Natural killer cell (primary cell): Measurements from ENCODE around the gene CDK3. TPM values are rescaled to one million over a fixed set of nuclear protein-coding genes. Genes with fewer than 3 reads are reported as not detected.

Source experiments
- ATAC-seq, 3 donors: fragments of 150-1000 bp in 2 of 3; fragments of 200-7000 bp in 1 of 3; cut with Tn5 transposase; 1 replicate in 1 of 3; 2 replicates in 2 of 3; pipeline ENCODE4 v1.10.0; 2021; ENCODE audit warnings: mild to moderate bottlenecking in 2 of 3, moderate library complexity in 2 of 3
- DNase-seq, 2 donors: peaks; one replicate each; pipeline versions ENCODE4 v3.0.0 to v3.0.0-alpha.2; 2013 to 2021; ENCODE audit warnings: mixed read lengths in 1 of 2
- H3K27ac ChIP-seq: one replicate; pipeline ENCODE4 v1.5.1; 2013; ENCODE audit warnings: mild to moderate bottlenecking, low read length
- H3K27me3 ChIP-seq: one replicate; pipeline ENCODE4 v1.6.1; 2013; ENCODE audit warnings: low read length; ENCODE audit not compliant: control insufficient read depth, insufficient read depth
- H3K36me3 ChIP-seq: one replicate; pipeline ENCODE4 v1.6.1; 2013; ENCODE audit warnings: low read length; ENCODE audit not compliant: control insufficient read depth, insufficient read depth
- H3K4me1 ChIP-seq: one replicate; pipeline ENCODE4 v1.6.1; 2013; ENCODE audit warnings: low read length; ENCODE audit not compliant: control insufficient read depth, insufficient read depth
- H3K4me3 ChIP-seq: one replicate; pipeline ENCODE4 v1.5.1; 2013; ENCODE audit warnings: low read length
- H3K9me3 ChIP-seq: one replicate; pipeline ENCODE4 v1.6.1; 2013; ENCODE audit warnings: low read length; ENCODE audit not compliant: control insufficient read depth, insufficient read depth
- H3K27ac Mint-ChIP-seq, 2 donors: one replicate each; pipeline ENCODE4 v1.8.0; 2022; ENCODE audit warnings: mild to moderate bottlenecking in 2 of 2, mixed read lengths in 2 of 2, moderate library complexity in 1 of 2
- H3K27me3 Mint-ChIP-seq, 2 donors: one replicate each; pipeline ENCODE4 v1.8.0; 2022; ENCODE audit warnings: low read depth in 2 of 2, mixed read lengths in 2 of 2
- H3K36me3 Mint-ChIP-seq: one replicate; pipeline ENCODE4 v1.8.0; 2022; ENCODE audit warnings: mixed read lengths
- H3K4me1 Mint-ChIP-seq, 2 donors: one replicate each; pipeline ENCODE4 v1.8.0; 2022; ENCODE audit warnings: mixed read lengths in 2 of 2
- H3K4me3 Mint-ChIP-seq: one replicate; pipeline ENCODE4 v1.8.0; 2022; ENCODE audit warnings: mild to moderate bottlenecking, moderate library complexity, mixed read lengths
- H3K9me3 Mint-ChIP-seq, 2 donors: one replicate each; pipeline ENCODE4 v1.8.0; 2022; ENCODE audit warnings: mixed read lengths in 2 of 2
- CTCF ChIP-seq: fragments of 200-600 bp; IDR thresholded peaks from one replicate; pipeline ENCODE4 v1.8.0; 2022; ENCODE audit warnings: antibody characterized with exemption
- WGBS: methylation state at CpG from one replicate; pipeline ENCODE4 v1.1.7; 2013; ENCODE audit warnings: missing lambda C conversion rate; ENCODE audit not compliant: insufficient coverage; 5-methylcytosine and 5-hydroxymethylcytosine counted together
- intact Hi-C: fragments of 100-400 bp; cut with micrococcal nuclease; formaldehyde crosslinking; loops from one replicate; pipeline ENCODE4 v1.14.2; 2022
- total RNA-seq, 4 donors: library from RNA; stranded (reverse); fragments of 120-200 nt in 1 of 4; gene quantifications; one replicate each; pipeline versions ENCODE4 v1.2.3 to v1.2.4, GENCODE V29; 2013 to 2022

The CDK3 gene
- total RNA-seq, 3 donors from 2014 or later (not counting 1 experiment from before 2014, with no cell fraction given) = 5.5 to 13.6 (median 13.5) TPM

- no peaks in the 10 kb centered on the region for H3K27me3 Mint-ChIP-seq
- intact Hi-C loops = no loop called here
- WGBS = 93% methylated on average over 28 of the region's 28 CpGs
Observed at GRCh38 chr17:76022973-76023899, 22.6 kb downstream of the CDK3 start.

GRCh38 chr17:76023900-76024237, 23.2 kb downstream of the CDK3 start:
- H3K27ac Mint-ChIP-seq = no peak overlapping the region
- H3K9me3 ChIP-seq = no peaks in the 10 kb centered on the region
- ATAC-seq (no peak), DNase-seq (no peak)
- no peak overlapping the region for H3K4me3 ChIP-seq
- peaks cover 0 to 6% of the 10 kb centered on the region in 2 donors for H3K4me1 Mint-ChIP-seq
- H3K4me1 ChIP-seq = peaks cover 2% of the 10 kb centered on the region
- no peaks in the 10 kb centered on the region for H3K9me3 Mint-ChIP-seq
- H3K27ac ChIP-seq = no peak overlapping the region
- WGBS = 95% methylated on average over 8 of the region's 9 CpGs
- no peaks in the 10 kb centered on the region for H3K36me3 ChIP-seq
- TF ChIP-seq CTCF = no peak
- no peaks in the 10 kb centered on the region for H3K27me3 ChIP-seq
- H3K36me3 Mint-ChIP-seq = no peaks in the 10 kb centered on the region
- H3K4me3 Mint-ChIP-seq = no peak overlapping the region
- H3K27me3 Mint-ChIP-seq = no peaks in the 10 kb centered on the region
- intact Hi-C loops = no loop called here

More at GRCh38 chr17:76022973-76023899, 22.6 kb downstream of the CDK3 start:
- Histone ChIP-seq H3K4me1 (no peaks in the 10 kb centered on the region), H3K27ac (no peak overlapping the region), H3K27me3 (no peaks in the 10 kb centered on the region), H3K36me3 (no peaks in the 10 kb centered on the region), H3K4me3 (no peak overlapping the region), H3K9me3 (no peaks in the 10 kb centered on the region)
- Mint-ChIP-seq H3K4me1 (peaks cover 0 to 6% of the 10 kb centered on the region in 2 donors), H3K36me3 (no peaks in the 10 kb centered on the region), H3K27ac (no peak overlapping the region), H3K9me3 (no peaks in the 10 kb centered on the region), H3K4me3 (no peak overlapping the region)
- no peak for ATAC-seq
- no peak for DNase-seq
- no peak for TF ChIP-seq CTCF

- no peaks in the 10 kb centered on the region for H3K36me3 Mint-ChIP-seq
- ATAC-seq (no peak), DNase-seq (no peak)
- no peaks in the 10 kb centered on the region for H3K27me3 Mint-ChIP-seq
- H3K4me1 ChIP-seq = peaks cover 7% of the 10 kb centered on the region
- 93% methylated on average over 7 of the region's 9 CpGs for WGBS
- H3K4me1 Mint-ChIP-seq = peaks cover 4 to 10% of the 10 kb centered on the region in 2 donors
- no peak overlapping the region for H3K4me3 ChIP-seq
- no peaks in the 10 kb centered on the region for H3K9me3 Mint-ChIP-seq
- intact Hi-C loops = no loop called here
- H3K27ac Mint-ChIP-seq = no peak overlapping the region
- H3K4me3 Mint-ChIP-seq = no peak overlapping the region
- H3K27ac ChIP-seq = no peak overlapping the region
- H3K36me3 ChIP-seq = no peaks in the 10 kb centered on the region
- no peak for TF ChIP-seq CTCF
- H3K9me3 ChIP-seq = no peaks in the 10 kb centered on the region
- no peaks in the 10 kb centered on the region for H3K27me3 ChIP-seq
Observed at GRCh38 chr17:76024353-76024752, 23.7 kb downstream of the CDK3 start.
